ENCODE results near the gene PTCHD4.
"Not testable (repeated sequence)": the region's sequence is repeated elsewhere in the genome, so short reads cannot be mapped to it uniquely, and the experiment has no call there.

PTCHD4 gene

DNA sequence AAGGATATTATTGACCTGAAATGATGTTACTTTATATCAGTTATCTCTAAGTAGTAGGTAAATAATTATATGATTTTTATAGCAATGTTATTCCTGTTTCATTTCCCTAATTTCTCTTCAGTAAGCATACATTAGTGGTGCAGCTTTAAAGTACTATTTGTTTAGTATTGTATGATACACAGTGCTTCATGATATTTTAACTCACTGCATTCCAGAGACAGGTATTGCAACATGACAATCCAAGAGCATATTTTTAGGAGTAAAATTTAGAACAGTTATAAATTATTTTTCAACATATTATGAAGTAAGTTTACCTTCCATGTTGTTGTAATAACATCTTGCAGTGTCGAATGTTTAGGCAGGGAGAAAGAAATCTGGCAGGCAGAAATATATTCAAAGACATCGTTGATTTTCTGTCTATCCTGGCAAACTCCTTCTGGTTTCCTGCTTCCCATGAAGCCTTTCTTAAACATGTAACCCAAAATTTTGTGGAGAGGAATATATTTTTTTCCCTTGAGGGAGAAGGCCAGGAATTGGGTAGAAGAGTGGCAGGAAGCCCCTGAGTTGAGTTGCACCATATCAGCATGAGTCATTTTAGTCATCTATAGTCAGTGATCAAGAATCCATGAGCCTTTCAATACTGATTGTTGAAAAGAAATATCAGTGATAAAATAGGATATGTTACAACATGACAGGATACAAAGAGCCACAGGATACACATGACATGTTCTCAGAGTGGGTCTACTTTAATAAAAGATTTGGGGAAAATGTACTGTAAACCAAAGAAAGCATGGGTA is 29.0 kb upstream of the PTCHD4 start:
- no peak overlapping the region for H3K27ac ChIP-seq
- DNase-seq (ENCODE audit: low spot score), result peak; percentile 6
- CTCF ChIA-PET, result no interaction called here
- POLR2A ChIA-PET (ENCODE audit: low non-redundant PET), result no interaction called here
- TF ChIP-seq, protein P1, sequence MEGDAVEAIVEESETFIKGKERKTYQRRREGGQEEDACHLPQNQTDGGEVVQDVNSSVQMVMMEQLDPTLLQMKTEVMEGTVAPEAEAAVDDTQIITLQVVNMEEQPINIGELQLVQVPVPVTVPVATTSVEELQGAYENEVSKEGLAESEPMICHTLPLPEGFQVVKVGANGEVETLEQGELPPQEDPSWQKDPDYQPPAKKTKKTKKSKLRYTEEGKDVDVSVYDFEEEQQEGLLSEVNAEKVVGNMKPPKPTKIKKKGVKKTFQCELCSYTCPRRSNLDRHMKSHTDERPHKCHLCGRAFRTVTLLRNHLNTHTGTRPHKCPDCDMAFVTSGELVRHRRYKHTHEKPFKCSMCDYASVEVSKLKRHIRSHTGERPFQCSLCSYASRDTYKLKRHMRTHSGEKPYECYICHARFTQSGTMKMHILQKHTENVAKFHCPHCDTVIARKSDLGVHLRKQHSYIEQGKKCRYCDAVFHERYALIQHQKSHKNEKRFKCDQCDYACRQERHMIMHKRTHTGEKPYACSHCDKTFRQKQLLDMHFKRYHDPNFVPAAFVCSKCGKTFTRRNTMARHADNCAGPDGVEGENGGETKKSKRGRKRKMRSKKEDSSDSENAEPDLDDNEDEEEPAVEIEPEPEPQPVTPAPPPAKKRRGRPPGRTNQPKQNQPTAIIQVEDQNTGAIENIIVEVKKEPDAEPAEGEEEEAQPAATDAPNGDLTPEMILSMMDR (conservative IDR thresholded peaks at IDR 0.05; ENCODE audit: low read depth), result no peak

DNA sequence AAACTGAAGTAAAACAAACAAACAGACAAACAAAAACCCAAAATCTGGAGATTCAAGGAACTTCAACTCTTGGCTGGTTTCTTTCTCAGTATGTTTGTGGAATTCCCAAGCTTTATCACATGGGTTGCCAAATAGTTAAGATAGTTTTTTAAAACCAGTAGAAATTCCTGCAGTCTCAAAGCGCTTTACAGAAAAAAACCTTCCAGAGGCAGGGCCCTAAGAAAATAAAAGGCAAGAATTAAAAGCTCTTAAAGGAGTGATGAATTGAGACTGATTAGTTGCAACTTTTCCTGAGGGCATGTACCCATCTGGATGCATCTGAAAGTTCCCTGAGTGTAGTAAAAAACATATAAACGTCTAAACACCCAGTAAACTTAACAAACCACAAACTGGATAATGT is 25.9 kb upstream of the PTCHD4 start:
- TF ChIP-seq, protein P1 (conservative IDR thresholded peaks at IDR 0.05; ENCODE audit: low read depth), result no peak
- DNase-seq (ENCODE audit: low spot score), result no peak
- ChIA-PET CTCF (no interaction called here), POLR2A (ENCODE audit: low non-redundant PET) (no interaction called here)
- H3K27ac ChIP-seq, result no peak overlapping the region

GRCh38 chr6:48135323-48136084 is 24.5 kb upstream of the PTCHD4 start:
- ChIA-PET POLR2A (ENCODE audit: low non-redundant PET) (no interaction called here), CTCF (no interaction called here)

DNA sequence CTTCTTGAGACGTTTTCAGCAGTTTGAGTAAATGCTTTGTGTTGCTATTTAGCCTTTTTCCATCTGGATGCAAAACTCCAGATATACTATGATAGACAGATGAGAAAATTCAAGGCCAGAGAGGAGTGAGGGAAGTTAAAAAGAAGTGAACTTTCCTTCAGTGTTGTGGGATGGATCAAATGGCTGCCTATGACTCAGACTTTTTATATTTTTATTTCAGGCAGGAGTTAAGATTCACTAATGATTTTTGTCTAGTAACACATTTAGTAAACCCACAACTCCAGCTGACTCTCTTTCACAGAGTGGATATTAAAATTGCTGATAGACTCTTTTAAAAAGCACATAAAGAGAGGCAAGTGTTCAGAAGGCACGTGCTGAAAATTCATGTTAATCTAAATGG is 23.2 kb upstream of the PTCHD4 start:
- DNase-seq (ENCODE audit: low spot score), result no peak
- ChIA-PET CTCF (no interaction called here), POLR2A (ENCODE audit: low non-redundant PET) (no interaction called here)
- no peak overlapping the region for H3K27ac ChIP-seq
- TF ChIP-seq, protein P1 (conservative IDR thresholded peaks at IDR 0.05; ENCODE audit: low read depth), result no peak

More at GRCh38 chr6:48135323-48136084, 24.5 kb upstream of the PTCHD4 start:
- H3K27ac ChIP-seq, result no peak overlapping the region
- DNase-seq (ENCODE audit: low spot score), result peak; percentile 72
- TF ChIP-seq, protein P1 (conservative IDR thresholded peaks at IDR 0.05; ENCODE audit: low read depth), result no peak

DNA sequence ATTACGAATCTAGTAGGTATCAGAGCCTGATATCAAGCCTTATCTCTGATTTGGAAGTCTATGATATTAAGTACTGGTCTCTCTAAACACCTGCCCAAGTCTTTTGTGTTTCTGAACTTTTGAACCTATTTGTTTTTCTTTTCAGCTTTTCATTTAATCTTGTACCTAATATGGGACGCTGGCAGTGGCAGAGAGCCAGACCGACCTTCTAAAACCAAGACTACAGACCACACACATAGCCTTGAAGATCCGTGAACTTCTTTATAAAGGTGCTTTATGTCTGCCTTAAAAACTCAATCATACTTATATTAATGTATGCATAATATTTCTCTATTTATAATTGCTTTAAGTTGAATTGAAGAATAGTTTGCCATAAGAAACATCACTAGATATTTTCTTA is 12.6 kb upstream of the PTCHD4 start:
- ChIA-PET CTCF (interaction anchor here (0.6 kb wide), 1 partner anchor 332 kb away, joined by 3 read pairs; no protein-coding TSS in a partner anchor), POLR2A (ENCODE audit: low non-redundant PET) (no interaction called here)
- H3K27ac ChIP-seq, result no peak overlapping the region
- no peak for DNase-seq (ENCODE audit: low spot score)
- TF ChIP-seq, protein P1 (conservative IDR thresholded peaks at IDR 0.05; ENCODE audit: low read depth), result no peak

DNA sequence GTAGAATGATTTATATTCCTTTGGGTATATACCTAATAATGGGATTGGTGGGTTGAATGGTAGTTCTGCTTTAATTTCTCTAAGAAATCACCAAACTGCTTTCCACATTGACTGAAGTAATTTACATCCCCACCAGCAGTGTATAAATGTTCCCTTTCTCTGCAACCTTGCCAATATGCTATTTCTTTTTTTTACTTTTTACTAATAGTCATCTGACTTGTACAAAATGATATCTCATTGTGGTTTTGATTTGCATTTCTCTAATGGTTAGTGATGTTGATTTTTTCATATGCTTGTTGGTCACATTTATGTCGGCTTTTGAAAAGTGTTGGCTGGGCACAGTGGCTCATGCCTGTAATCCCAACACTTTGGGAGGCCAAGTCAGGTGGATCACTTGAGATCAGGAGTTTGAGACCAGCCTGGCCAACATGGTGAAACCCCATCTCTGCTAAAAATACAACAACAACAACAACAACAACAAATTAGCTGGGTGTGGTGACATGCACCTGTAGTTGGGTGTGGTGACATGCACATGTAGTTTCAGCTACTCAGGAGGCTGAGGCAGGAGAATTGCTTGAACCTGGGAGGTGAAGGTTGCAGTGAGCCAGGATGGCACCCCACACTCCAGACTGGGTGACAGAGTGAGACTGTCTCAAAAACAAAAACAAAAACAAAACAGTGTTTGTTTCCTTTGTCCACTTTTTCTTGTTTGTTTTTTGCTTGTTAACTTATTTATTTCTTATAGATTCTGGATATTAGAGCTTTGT is 11.2 kb upstream of the PTCHD4 start:
- POLR2A ChIA-PET (ENCODE audit: low non-redundant PET); H3K27ac ChIP-seq; DNase-seq (ENCODE audit: low spot score): not testable (repeated sequence)
- CTCF ChIA-PET, result interaction anchor here (0.6 kb wide), 1 partner anchor 1645 kb away, joined by 6 read pairs; no protein-coding TSS in a partner anchor
